Nephron progenitor cell (in vitro differentiated cells): ENCODE measurements around the gene MAN2B1.
"Not testable (repeated sequence)": the region's sequence is repeated elsewhere in the genome, so short reads cannot be mapped to it uniquely, and the experiment has no call there.

ENCODE experiments used
- DNase-seq: peaks from one replicate; pipeline ENCODE4 v3.0.0; 2021
- H3K27ac Mint-ChIP-seq: 2 replicates; pipeline ENCODE4 v1.8.0; 2021; ENCODE audit warnings: mild to moderate bottlenecking, moderate library complexity, mixed read lengths
- H3K27me3 Mint-ChIP-seq: 2 replicates; pipeline ENCODE4 v1.8.0; 2021; ENCODE audit warnings: mild to moderate bottlenecking, low read depth, mixed read lengths; ENCODE audit not compliant: poor library complexity
- H3K36me3 Mint-ChIP-seq: 2 replicates; pipeline ENCODE4 v1.8.0; 2021; ENCODE audit warnings: low read depth, mixed read lengths
- H3K4me1 Mint-ChIP-seq: 2 replicates; pipeline ENCODE4 v1.8.0; 2021; ENCODE audit warnings: mixed read lengths
- H3K4me3 Mint-ChIP-seq: 2 replicates; pipeline ENCODE4 v1.8.0; 2021; ENCODE audit warnings: mild to moderate bottlenecking, moderate library complexity, mixed read lengths
- H3K9me3 Mint-ChIP-seq: 2 replicates; pipeline ENCODE4 v1.8.0; 2021; ENCODE audit warnings: mild to moderate bottlenecking, moderate library complexity, mixed read lengths
- CTCF ChIP-seq: fragments of 200-600 bp; sonication (generic); IDR thresholded peaks from 2 replicates; pipeline ENCODE4 v1.5.0; 2021; ENCODE audit warnings: antibody characterized with exemption

MAN2B1 gene

DNA sequence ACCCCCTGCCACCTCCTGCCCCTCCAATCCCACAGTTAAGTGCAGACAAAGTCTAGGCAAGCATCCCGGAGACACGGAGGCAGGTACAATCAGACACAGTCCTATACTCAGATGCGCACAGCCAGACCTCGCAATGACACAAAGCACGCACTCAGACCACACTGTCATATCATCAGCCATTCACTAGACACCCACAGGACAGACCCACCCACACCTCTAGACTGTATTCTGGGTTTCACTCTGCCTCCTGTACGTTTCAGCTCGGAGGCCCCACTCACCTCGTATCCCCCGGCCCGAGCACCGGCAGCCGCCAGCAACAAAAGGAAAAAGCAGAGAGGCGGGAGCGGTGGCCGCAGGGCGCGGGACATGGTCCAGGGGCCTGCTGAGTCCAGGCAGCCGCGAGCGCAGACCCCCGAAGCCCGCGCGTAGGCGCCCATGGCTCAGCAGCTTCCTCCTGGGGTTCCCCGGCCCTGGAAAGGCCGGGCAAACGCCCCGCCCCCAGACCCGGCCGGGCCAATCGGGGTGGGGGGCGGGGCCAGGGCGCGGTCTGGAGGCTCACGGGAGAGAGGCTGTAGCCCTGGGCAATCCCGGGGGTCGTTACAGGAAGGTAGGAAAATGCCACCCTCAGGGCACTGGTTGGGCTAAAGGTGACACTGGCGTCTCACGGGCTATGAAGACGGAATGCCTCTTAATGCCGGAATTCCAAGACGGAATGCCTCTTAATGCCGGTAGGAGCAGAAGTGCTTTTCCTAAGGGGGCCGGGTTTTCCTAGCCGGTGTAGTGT is at the start of gene MAN2B1, which contains the start of gene WDR83:
TSS of gene MAN2B1 (minus strand) at position 478 of the 784 bp plus-strand sequence. CDS start at position 437, 41 bp downstream.
TSS of gene WDR83 (plus strand) at position 543 of the 784 bp plus-strand sequence. CDS start 2,984 bp downstream, outside the sequence.
- Mint-ChIP-seq H3K4me3 (peak within 1 kb of the TSS; percentile 97), H3K4me1 (peaks cover 62% of the 10 kb centered on the region), H3K9me3 (no peaks in the 10 kb centered on the region), H3K36me3 (peaks cover 6% of the 10 kb centered on the region), H3K27ac (peak within 1 kb of the TSS; percentile 98), H3K27me3 (peaks cover 4% of the 10 kb centered on the region)
- TF ChIP-seq CTCF = no peak
- DNase-seq = peak; percentile 87

- Mint-ChIP-seq H3K4me3 (no peak overlapping the region), H3K9me3 (peaks cover 10% of the 10 kb centered on the region), H3K27me3 (no peaks in the 10 kb centered on the region), H3K4me1 (peaks cover 12% of the 10 kb centered on the region), H3K36me3 (peaks cover 72% of the 10 kb centered on the region), H3K27ac (no peak overlapping the region)
- TF ChIP-seq CTCF = no peak
- no peak for DNase-seq
Measured at GRCh38 chr19:12715929-12716328, 49.4 kb upstream of the MAN2B1 start.

DNA sequence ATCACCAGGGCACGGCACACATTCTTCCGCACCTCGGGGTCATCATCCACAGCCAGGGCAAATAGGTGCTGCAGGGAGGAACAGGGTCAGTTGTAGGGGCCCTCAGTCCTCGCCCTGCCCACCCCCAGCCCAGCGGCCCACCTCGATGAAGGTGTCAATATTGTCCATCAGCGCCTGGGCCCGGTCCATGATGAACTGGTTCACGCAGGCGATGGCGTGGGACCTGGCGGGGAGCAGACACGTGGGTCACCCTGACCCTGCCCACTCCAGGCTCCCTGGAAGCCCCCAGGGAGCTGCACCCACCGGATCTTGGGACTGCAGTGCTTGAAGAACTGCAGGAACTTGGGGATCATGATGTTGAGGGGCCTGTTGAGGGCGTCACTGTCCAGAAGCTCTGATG is 48.6 kb upstream of the MAN2B1 start:
- H3K36me3 Mint-ChIP-seq = peaks cover 75% of the 10 kb centered on the region

DNA sequence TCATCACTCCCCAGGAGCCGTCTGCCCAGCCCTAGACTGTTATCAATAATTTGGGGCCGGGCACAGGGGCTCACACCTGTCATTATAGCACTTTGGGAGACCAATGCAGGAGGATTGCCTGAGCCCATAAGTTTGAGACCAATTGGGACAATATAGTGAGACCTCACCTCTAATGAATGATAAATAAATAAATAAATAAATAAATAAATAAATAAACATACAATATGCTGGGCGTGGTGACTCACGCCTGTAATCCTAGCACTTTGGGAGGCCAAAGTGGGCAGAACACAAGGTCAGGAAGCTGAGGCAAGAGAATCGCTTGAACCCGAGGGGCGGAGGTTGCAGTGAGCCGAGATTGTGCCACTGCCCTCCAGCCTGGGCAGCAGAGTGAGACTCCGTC is 46.8 kb upstream of the MAN2B1 start:
- not testable (repeated sequence) for DNase-seq, H3K4me3 Mint-ChIP-seq, H3K27me3 Mint-ChIP-seq, H3K4me1 Mint-ChIP-seq, H3K27ac Mint-ChIP-seq
- peaks cover 79% of the 10 kb centered on the region for H3K36me3 Mint-ChIP-seq
- peaks cover 10% of the 10 kb centered on the region for H3K9me3 Mint-ChIP-seq

More for the DNA sequence above, 48.6 kb upstream of the MAN2B1 start:
- Mint-ChIP-seq H3K4me3 (no peak overlapping the region), H3K27me3 (no peaks in the 10 kb centered on the region), H3K4me1 (peaks cover 5% of the 10 kb centered on the region), H3K27ac (no peak overlapping the region), H3K9me3 (peaks cover 10% of the 10 kb centered on the region)
- no peak for DNase-seq
- no peak for TF ChIP-seq CTCF

DNA sequence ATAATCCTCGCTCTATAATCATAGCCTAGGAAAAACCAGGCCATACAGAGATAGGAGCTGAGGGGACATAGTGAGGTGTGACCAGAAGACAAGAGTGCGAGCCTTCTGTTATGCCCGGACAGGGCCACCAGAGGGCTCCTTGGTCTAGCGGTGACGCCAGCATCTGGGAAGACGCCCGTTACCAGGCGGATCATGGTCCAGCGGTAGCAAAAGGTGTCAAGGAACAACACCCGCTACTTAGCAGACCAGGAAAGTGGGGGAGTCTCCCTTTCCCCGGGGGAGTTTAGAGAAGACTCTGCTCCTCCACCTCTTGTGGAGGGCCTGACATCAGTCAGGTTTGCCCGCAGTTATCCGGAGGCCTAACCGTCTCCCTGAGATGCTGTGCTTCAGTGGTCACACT is 45.5 kb upstream of the MAN2B1 start:
- H3K27ac Mint-ChIP-seq = not testable (repeated sequence)

GRCh38 chr19:12711187-12711586 is 44.6 kb upstream of the MAN2B1 start:
- Mint-ChIP-seq H3K27me3 (no peaks in the 10 kb centered on the region), H3K4me1 (no peaks in the 10 kb centered on the region), H3K27ac (no peak overlapping the region), H3K4me3 (no peak overlapping the region), H3K36me3 (peaks cover 83% of the 10 kb centered on the region), H3K9me3 (peaks cover 10% of the 10 kb centered on the region)
- TF ChIP-seq CTCF = no peak
- DNase-seq = no peak

More for the DNA sequence above, 45.5 kb upstream of the MAN2B1 start:
- H3K4me3 Mint-ChIP-seq, H3K27me3 Mint-ChIP-seq, DNase-seq, H3K4me1 Mint-ChIP-seq: not testable (repeated sequence)
- peak; percentile 29 for TF ChIP-seq CTCF
- Mint-ChIP-seq H3K36me3 (peaks cover 82% of the 10 kb centered on the region), H3K9me3 (peaks cover 10% of the 10 kb centered on the region)
